HG02852 (cell line): ENCODE measurements around the gene PROK1.

Experiments
- ATAC-seq: cut with Tn5 transposase; IDR thresholded peaks from one replicate; pipeline ENCODE4 v1.9.1; 2021; ENCODE audit warnings: mild to moderate bottlenecking, moderate library complexity; ENCODE audit not compliant: unreplicated experiment

The PROK1 gene

DNA sequence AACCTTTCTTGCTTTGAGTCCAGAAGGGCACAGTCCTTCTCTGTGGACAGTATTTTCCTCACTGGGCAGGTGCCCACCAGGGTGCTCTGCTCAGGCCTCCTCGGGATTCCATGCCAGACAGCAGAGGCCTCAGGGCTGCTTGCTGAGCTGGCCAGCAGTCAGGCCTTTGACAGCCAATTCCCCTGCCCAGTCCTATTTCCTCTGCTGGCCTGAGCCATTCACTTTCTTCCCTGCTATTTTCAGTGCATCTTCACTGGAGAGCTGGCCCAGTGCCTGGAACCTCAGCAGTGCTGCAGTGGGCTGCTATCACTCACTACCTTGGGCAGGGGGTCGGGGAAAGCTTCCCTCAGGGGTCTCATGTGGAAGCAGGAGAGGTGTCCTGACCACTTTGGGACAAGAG, 34.8 kb downstream of the PROK1 start:
- no peak for ATAC-seq

DNA sequence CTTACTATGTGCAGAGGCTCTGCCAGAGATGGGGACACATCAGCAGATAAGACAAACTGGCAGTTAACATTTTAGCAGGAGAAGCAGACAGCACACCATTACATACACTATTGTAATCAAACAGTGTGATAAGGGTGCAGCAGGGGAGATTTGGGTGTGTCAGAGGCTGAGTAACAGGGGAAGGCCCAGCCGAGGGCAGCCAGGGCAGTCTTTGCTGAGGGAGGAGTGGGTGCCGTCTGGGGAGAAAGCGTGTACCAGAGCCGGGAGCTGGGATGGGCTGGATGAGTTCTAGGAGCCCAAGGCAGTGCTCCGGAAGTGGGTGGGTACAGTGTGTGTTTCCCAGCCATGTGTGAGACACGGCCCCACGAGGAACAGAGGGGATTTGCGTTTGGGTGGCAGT, 36.8 kb downstream of the PROK1 start:
- no peak for ATAC-seq

DNA sequence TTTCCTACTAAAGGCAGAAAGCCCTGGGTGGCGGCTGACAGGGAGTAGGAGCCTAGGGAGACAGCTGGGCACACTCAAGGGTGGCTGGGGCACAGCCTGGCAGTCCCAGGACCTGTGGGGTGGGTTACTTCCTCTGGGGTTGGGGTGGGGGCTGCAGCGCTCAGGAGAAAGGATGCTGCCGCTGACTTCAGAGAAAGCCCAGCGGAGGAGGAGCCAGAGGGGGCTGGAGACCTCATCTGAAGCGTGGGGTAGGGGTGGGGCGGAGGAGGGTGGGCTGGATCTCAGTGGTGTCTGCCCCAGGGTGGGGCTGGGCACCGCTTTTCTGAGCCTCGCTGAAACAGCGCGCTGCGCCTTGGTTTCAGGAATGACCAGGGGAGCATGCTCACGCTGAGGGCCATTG, 37.2 kb downstream of the PROK1 start:
- ATAC-seq = no peak

DNA sequence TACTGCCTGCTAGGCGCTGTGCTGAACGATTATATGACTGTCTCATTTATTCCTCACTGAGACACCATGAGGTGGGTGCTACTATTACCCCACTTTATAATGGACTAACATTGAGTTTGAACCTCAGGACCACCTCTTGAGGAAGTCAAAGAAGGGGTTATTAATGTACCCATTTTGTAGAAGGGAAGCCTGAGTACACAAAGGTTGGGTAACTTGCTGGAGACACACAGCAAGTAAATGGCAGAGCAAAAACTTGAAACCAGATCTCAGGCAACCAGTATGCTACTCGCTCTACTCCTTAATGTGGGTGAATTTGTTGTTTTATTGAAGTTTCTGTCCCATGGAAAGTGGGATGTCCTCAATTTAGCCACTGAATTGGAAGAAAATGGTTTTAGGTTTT, 37.9 kb downstream of the PROK1 start:
- ATAC-seq = no peak

DNA sequence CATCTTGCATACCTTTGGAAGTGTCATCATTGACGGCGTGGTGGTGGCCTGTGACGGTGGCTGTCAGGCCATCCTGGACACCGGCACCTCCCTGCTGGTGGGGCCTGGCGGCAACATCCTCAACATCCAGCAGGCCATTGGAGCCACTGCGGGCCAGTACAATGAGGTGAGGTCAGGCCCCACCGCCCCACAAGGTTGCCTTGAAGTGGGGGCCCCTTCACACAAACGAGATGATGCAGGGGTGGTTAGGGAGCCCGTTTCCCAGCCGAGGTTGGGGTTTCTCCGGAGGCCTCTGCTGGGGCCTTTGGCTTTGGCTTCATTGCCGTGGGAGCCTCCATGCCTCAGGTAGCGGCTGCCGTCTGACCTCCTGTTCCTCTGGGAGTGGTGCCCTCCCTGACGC, 38.5 kb downstream of the PROK1 start:
- no peak for ATAC-seq

DNA sequence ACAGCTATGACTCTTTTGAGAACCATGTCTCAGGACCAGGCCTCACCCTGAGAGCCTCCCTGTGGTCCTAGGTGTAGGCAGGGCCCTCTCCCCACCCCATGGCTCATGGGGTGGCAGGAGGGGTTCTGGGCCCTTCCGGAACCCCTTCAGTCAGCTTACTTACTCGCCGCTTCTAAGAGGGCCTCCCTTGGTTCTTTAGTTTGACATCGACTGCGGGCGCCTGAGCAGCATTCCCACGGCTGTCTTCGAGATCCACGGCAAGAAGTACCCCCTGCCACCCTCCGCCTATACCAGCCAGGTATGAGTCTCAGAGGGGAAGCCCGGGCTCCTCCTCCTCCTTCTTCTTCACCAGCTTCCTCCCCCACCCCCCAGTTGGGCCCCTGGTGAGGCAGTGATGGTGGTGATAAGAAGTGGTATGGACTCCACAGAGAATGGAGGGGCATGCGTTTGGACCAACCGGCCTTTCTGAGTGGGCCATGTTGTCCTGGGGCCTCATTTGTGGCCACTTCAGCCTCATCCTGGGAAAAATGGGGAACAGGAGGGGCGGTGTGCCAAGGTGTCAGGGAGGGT, 39.1 kb downstream of the PROK1 start:
- no peak for ATAC-seq

DNA sequence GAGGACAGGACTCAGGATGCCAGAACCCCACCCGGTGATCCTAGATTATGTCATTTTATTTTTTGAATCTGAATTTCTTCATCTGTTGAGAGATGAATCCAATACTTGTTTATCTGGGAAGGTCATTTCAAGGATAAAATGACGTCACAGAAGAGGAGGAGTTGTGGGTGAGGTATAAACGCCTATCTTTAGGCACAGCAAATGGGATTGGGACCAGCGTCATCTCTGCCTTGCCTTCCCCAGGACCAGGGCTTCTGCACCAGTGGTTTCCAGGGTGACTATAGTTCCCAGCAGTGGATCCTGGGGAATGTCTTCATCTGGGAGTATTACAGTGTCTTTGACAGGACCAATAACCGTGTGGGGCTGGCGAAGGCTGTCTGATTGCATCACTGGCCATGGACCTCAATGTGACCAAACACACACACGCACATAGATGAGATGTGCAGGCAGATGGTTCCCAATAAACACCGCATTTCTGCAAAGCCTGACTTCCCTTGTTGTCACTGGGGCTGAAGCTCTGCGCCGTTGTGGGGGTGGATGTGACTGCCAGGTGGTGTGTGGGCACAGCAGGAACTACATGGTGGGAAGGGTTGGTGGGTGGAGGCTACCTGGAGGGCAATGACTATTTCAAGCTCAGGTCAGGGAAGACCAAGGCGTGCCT, 40.0 kb downstream of the PROK1 start:
- ATAC-seq = no peak

DNA sequence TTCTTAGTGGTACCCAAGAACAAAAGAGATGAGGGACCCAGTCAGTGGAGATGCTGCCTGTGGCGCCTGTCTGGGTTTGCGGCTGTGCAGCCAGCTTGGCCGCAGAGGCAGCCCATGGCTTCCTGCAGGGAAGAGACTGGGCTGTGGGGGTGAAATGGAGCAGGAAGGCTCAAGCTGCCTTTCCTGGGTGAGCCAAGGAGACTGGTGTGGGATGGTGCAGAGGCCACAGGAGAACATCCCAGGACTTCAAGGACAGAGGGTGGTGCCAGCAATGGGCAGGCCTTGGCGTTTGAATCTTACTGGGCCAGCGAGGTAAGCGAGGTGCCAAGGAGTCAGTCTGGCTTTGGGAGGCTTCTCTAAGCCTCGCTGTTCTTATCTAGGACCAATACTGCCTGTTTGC, 41.6 kb downstream of the PROK1 start:
- no peak for ATAC-seq

DNA sequence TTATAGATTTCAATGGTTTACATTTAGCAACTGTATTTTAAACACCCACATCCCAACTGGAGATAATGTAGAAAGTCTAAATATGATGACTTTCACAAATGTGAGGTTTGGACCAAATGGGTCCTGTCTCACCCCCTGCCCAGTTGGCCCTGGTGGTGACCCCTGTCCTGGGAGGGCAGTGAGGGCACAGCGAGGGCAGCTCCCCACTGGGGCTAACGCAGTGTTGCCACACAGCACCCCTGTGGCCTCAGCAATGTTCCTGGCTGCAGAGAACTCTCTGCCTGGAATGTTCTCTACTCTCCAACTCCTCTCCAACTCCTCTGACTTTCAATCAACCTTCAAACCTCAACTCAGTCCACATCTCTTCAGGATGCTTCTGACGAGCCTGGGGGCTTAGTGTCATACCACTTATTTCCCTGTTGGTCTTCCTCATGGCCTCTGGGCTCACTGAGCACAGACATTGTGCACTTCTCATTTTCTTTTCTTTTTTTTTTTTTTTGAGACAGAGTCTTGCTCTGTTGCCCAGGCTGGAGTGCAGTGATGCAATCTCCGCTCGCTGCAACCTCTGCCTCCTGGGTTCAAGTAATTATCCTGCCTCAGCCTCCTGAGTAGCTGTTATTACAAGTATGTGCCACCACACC, 42.2 kb downstream of the PROK1 start:
- ATAC-seq = no peak

DNA sequence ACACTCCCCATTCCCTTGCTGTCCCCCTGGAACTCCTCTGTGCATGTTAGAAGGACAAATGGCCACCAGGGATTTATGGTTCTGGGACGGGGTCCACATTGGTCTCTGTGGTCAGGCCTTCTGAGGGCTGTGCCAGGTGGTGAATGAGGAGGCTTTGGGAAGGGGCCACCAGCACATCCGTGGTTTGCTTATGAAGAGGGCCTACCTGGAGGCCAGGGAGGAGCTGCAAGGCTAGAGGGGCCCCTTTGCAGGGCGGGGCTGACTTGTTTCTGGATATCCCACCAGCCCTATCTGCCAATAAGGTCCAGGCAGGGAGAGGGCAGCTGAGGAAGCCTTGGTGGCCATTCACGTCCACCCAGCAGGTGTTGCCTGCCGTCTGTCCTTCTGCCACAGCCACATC, 43.1 kb downstream of the PROK1 start:
- ATAC-seq = no peak

DNA sequence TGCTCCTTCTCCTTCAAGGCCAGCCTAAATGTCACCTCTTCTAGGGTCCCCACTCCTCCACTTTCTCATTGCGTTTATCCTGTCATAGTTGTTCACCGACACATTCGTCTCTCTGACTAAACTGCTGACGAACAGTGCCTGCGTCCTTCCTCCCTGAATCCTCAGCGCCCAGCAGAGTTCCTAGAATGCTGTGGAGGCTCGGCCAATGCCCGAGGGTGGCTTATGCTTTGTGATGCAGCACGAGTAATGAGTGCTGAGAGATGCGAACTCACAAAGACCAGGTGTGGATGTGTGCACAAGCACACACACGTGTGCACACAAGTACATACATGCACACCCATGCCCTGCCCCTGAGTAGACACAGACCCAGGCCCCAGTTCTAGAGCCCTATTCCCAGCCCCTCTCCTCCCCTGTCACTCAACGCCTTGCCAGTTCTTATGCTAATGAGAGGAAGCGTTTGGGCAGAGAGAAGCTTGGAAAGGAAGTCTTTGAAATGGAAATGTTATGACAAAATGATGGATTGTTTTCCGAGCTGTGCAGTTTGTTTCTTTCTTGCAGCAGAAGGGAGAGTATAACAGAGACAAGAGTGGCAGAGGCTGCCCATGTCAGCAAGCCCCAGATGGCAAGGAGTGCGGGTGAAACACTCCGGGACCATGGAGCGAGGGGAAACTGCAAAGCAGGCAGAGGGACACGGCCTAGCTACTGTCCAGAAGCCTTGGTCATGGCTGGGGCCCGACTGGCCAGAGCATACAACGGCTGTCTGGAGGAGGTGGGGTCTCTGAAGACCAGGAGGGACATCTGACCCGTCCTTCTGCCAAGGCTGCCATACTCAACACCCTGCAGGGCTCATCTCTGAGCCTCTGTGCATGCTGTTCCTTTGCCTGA, 43.8 kb downstream of the PROK1 start:
- ATAC-seq = no peak

DNA sequence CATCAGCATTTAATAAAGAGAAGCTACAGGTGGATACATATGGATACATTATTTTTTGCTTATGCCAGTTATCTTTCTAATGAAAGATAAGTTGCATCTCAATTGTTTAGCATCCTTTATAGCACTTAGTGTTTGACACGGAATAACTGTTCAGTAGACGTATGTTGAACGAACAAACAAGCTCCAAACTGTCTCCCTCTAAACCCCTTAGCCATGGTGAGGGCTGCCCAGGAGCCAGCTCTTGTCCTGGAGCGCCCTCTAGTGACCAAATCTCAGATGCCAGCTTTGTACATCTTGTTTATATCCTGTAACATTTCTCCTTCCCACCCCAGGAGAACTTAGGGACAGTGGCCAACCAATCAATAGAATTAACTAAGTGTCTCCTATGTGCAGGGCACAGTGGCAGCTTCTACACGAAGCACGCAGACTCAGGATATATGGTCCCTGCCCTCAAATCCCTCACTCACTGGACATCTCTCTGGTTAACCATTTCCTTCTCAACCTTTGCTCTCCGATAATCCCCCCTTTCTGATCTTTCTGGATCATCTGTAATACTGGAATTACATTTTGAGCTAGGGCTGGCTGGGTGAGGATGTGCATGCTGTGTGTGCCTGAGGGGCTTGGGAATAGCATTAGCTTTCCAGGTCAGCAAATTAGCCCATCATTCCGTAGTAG, 45.1 kb downstream of the PROK1 start:
- peak; percentile 43 for ATAC-seq

DNA sequence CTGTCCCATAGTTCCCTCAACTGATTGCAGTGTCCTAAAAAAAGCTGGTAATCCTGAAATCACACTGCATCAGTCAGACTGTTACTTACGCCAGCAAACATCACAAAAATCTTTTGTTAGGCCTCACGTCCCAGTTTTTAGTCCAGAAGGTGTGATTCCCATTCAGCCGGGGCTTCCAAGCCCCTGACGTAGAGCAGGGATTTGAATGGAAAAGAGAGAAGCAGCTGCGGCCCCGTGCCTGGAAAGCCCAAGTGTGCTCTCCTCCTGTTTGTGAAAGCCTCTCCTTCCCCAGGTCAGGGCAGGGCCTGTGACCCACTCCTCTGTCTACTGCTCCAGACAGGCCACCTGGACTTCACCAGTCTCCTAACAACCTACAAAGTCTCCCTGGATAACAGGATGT, 47.3 kb downstream of the PROK1 start:
- ATAC-seq = no peak

DNA sequence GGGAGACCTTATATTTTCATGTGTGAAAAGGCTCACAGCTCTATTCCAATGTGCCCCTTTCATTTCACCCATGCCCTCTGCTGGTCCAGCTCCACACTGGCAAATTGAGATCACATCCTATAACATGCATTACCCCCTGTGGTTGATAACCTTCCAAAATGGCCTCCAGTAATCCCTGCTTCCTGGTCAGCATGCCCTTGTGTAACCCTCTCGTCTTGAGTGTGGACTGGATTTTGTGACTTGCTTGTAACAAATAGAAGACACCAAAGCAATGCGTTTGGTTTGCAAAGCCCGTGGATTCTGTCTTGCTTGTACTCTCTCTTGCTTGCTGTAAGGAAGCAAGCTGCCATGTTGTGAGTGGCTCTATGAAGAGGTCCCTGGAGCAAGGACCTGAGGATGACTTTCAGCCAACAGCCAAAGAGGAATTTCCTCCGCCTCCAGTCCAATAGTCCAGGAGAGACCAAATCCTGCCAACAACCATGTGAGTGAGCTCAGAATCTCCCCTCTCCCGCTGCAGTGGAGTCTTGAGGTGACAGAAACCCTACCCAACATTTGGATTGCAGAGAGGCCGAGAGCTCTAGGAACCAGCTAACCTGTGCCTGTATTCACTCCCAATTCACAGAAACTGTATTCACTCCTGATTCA, 50.7 kb downstream of the PROK1 start:
- no peak for ATAC-seq

DNA sequence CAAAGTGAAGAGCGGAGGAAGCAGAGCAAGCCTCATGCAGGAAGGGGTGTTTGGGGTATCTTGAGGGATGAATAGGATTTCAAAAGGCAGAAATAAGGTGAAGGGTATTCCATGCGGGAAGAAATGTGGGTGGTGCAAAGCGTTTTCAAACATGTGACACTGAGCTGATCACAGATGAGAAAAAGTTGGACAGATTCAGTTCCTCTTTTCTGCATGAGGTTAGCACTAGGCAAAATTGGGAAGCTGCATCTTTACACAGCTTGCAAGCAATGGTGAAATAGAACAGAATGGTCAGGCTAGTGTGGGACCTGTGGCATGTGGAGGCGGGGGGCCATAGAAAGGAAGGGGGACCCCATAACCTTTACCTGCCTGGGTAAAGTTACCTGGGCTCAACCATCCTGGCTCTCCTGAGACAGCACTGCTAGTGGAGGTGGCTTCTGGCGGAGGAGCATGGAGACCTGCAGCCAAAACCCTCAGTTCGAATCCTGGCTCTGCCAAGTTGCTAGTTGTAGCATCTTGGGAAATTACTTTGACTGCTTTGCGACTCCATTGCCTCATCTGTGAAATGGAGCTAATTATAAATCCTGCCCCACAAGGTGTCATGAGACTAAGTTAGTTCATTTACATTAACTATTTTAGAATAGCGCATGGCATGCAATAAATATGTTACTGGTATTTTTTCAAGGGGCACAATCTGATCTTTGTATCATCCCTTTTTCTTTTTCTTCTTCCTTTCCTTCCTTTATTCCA, 51.6 kb downstream of the PROK1 start:
- no peak for ATAC-seq

DNA sequence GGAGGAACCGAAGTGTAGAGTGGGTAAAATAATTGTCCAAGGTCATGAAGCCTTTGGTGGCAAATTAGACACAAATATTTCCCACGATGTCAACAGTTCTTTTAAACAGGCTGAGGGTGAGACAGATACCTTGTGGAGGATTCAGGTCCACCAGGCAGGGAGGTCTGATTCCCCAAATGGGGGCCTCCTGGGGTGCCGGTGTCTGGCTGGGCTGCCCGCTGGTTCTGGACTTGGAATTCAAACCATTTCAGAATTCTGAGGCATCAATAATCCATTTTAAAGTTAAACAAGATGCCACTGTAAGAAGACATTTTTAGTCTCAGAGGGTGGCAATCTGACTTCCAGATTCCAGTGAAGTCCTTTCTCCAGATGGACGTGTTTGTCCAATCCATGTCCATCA, 52.5 kb downstream of the PROK1 start:
- ATAC-seq = no peak

DNA sequence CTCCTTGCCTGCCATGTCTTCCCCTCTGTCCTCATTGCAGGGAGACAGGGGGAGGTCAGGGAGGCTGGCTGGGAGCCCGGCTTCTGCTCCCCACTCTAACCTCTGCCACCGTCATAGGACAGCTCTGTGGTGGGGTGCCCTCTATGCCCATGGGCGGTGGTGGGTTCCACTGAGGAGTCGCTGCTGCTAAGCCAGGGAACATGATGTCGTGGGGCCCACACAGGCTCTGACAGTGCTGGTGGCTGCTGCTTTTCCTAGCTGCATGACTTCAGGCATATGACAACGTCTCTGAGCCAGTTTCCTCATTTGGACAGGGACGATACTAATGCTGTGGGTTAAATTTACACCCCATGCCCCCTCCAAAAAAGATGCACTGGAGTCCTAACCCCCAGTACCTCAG, 53.3 kb downstream of the PROK1 start:
- no peak for ATAC-seq

DNA sequence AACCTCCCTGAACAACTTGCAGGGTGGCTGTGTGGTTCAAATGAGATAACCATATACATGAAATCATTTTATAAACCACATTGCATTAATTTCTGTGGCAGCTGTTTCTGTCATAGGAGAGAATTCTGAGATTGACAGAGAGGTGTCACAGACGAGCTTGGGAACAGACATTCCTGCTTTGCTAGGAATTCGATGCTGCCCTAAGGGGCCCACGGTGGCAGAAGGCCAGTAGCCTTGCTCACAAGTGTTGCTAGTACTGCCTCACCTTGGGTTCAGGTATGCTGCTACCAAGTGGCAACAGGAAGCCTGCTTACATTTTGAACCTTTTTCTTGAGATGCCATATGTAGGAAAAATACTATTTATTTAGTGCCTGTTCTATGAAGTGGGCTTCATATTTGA, 54.6 kb downstream of the PROK1 start:
- no peak for ATAC-seq

DNA sequence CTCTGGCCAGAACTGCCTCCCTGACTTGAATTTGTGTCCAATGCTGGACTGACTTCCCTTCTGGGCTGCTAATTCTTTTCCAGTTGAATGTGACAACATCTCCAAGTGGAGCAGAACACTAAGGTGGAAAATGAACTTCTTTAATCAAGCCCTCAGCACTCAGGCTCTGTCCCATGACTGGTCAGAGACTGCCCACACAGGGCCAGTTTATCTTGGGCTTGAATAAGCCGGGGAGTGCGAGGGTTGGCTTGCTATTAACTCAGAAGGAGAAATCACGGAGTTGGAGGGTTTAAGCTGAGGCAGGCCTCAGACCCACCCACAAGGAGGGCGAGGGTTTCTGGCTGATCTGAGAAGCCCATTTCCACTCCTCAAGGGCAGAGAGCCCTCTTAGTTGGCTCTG, 55.6 kb downstream of the PROK1 start:
- no peak for ATAC-seq
